ENCODE data around the gene CCER1.
"Not testable (repeated sequence)": the region's sequence is repeated elsewhere in the genome, so short reads cannot be mapped to it uniquely, and the experiment has no call there.

The CCER1 gene
- total RNA-seq, result 0 reads per million in 2 experiments

GRCh38 chr12:90954921-90955320, at the start of gene CCER1:
Gene CCER1, minus strand, starts transcription at chr12:90955176. Its CDS starts 434 bp downstream, at chr12:90954742.
- no peak for DNase-seq (ENCODE audit: low read depth)

- DNase-seq (ENCODE audit: low read depth), result no peak
Measured at GRCh38 chr12:91003737-91004136, 48.8 kb upstream of the CCER1 start.

- no peak for DNase-seq (ENCODE audit: low read depth)
Measured at GRCh38 chr12:91001306-91001705, 46.3 kb upstream of the CCER1 start.

- DNase-seq (ENCODE audit: low read depth), result no peak
Measured at GRCh38 chr12:90999966-91000365, 45.0 kb upstream of the CCER1 start.

- no peak for DNase-seq (ENCODE audit: low read depth)
Measured at GRCh38 chr12:90999527-90999926, 44.6 kb upstream of the CCER1 start.

- no peak for DNase-seq (ENCODE audit: low read depth)
Measured at GRCh38 chr12:90995010-90995409, 40.0 kb upstream of the CCER1 start.

GRCh38 chr12:90991952-90992465, 37.0 kb upstream of the CCER1 start:
- no peak for DNase-seq (ENCODE audit: low read depth)

GRCh38 chr12:90990611-90991010, 35.6 kb upstream of the CCER1 start:
- DNase-seq (ENCODE audit: low read depth), result no peak

- no peak for DNase-seq (ENCODE audit: low read depth)
Measured at GRCh38 chr12:90989686-90990111, 34.7 kb upstream of the CCER1 start.

GRCh38 chr12:90987520-90987919, 32.5 kb upstream of the CCER1 start:
- DNase-seq (ENCODE audit: low read depth), result no peak

- DNase-seq (ENCODE audit: low read depth), result no peak
Measured at GRCh38 chr12:90987101-90987500, 32.1 kb upstream of the CCER1 start.

GRCh38 chr12:90985331-90985730, 30.4 kb upstream of the CCER1 start:
- not testable (repeated sequence) for DNase-seq (ENCODE audit: low read depth)

GRCh38 chr12:90984114-90984513, 29.1 kb upstream of the CCER1 start:
- no peak for DNase-seq (ENCODE audit: low read depth)

- DNase-seq (ENCODE audit: low read depth), result no peak
Measured at GRCh38 chr12:90982170-90982569, 27.2 kb upstream of the CCER1 start.

- no peak for DNase-seq (ENCODE audit: low read depth)
Measured at GRCh38 chr12:90979951-90980350, 25.0 kb upstream of the CCER1 start.

GRCh38 chr12:90979019-90979418, 24.0 kb upstream of the CCER1 start:
- no peak for DNase-seq (ENCODE audit: low read depth)

GRCh38 chr12:90978117-90978770, 23.3 kb upstream of the CCER1 start:
- DNase-seq (ENCODE audit: low read depth), result no peak

GRCh38 chr12:90977224-90977623, 22.2 kb upstream of the CCER1 start:
- DNase-seq (ENCODE audit: low read depth), result no peak

- DNase-seq (ENCODE audit: low read depth), result no peak
Measured at GRCh38 chr12:90974286-90974685, 19.3 kb upstream of the CCER1 start.

- DNase-seq (ENCODE audit: low read depth), result no peak
Measured at GRCh38 chr12:90972226-90972625, 17.2 kb upstream of the CCER1 start.

- no peak for DNase-seq (ENCODE audit: low read depth)
Measured at GRCh38 chr12:90970911-90971310, 15.9 kb upstream of the CCER1 start.

- no peak for DNase-seq (ENCODE audit: low read depth)
Measured at GRCh38 chr12:90970471-90970870, 15.5 kb upstream of the CCER1 start.

- no peak for DNase-seq (ENCODE audit: low read depth)
Measured at GRCh38 chr12:90969851-90970250, 14.9 kb upstream of the CCER1 start.

GRCh38 chr12:90969346-90969745, 14.4 kb upstream of the CCER1 start:
- DNase-seq (ENCODE audit: low read depth), result no peak

All from T follicular helper cell (primary cell).